Thyroid gland (tissue), 4 donors: ENCODE measurements around the gene QKI.

ENCODE experiments used
- POLR2A ChIP-seq, 2 donors: fragments of 450-650 bp; IDR thresholded peaks; one replicate each; pipeline ENCODE4 v1.6.1; 2017; ENCODE audit warnings: antibody characterized with exemption in 2 of 2, mild to moderate bottlenecking in 2 of 2, moderate library complexity in 1 of 2
- TF ChIP-seq, protein P1 (sequence below), 6 experiments: fragments of 200-600 bp in 3 of 6; fragments of 450-650 bp in 3 of 6; sonication (generic) in 3 of 6; IDR thresholded peaks; one replicate each; pipeline ENCODE4 v1.5.1; 2016 to 2019; ENCODE audit warnings: antibody characterized with exemption in 6 of 6, mild to moderate bottlenecking in 2 of 6, inconsistent platforms in 1 of 6, moderate library complexity in 1 of 6

DNA sequence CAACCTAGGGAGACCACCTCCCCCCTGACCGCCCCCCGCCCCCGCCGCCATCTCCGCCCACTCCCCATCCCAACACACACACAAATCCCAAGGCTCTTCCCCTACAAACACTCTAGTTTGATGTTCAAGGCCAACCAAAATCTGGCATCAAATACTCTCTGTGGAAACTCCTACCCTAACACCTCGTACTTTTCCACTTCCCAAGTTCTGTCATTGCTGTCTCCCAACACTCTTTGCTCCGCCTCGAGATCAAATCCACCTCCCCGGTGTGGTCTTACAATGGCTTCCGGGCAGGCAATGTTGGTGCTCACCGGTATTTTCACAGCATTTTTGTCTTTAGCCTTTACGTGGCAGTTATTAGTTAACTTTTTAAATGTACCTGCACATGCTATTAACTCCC is 4.8 kb upstream of the QKI start:
- TF ChIP-seq, protein P1, sequence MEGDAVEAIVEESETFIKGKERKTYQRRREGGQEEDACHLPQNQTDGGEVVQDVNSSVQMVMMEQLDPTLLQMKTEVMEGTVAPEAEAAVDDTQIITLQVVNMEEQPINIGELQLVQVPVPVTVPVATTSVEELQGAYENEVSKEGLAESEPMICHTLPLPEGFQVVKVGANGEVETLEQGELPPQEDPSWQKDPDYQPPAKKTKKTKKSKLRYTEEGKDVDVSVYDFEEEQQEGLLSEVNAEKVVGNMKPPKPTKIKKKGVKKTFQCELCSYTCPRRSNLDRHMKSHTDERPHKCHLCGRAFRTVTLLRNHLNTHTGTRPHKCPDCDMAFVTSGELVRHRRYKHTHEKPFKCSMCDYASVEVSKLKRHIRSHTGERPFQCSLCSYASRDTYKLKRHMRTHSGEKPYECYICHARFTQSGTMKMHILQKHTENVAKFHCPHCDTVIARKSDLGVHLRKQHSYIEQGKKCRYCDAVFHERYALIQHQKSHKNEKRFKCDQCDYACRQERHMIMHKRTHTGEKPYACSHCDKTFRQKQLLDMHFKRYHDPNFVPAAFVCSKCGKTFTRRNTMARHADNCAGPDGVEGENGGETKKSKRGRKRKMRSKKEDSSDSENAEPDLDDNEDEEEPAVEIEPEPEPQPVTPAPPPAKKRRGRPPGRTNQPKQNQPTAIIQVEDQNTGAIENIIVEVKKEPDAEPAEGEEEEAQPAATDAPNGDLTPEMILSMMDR (IDR thresholded peaks at IDR 0.05): no peak
- no peak for TF ChIP-seq POLR2A (IDR thresholded peaks at IDR 0.05)
